ENCODE data around the gene THSD7B. TPM values are rescaled to one million over a fixed set of nuclear protein-coding genes. Genes with fewer than 3 reads are reported as not detected.

The THSD7B gene
- total and polyA plus RNA-seq, 2 experiments from 2014 or later = 0.86 to 3.8 TPM

DNA sequence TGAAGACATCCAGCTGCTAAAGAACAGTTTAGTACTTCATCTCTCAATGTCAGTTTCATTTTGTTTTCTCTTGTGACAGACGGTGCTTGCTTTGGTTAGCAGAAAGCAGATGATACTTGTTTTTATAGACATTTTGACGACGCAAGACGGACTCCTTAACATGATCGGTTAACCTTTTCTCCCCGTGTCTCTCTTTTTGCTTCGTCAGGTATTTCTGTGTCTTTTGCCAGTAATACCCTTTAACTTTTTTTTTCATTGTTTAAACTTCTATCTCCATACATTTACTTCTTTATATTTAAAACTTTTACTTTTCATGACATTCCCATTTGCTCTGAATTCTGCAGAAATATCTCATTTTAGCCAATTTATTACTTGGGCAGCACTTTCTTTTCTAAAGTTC is 57.9 kb downstream of the THSD7B start:
- peaks cover 22% of the 10 kb centered on the region for H3K4me1 Mint-ChIP-seq
- peaks cover 14% of the 10 kb centered on the region; the same call in 1 of the 2 replicates for H3K9me2 ChIP-seq (ENCODE audit: insufficient read depth)
- ATAC-seq = no peak
- H3K4me2 ChIP-seq = no peak overlapping the region
- no peaks in the 10 kb centered on the region for H3K36me3 Mint-ChIP-seq (ENCODE audit: low read depth)
- no peak overlapping the region for H3K4me3 ChIP-seq
- no peaks in the 10 kb centered on the region for H3F3A ChIP-seq (replicated peaks; ENCODE audit: low read depth)
- no peaks in the 10 kb centered on the region for H4K20me1 ChIP-seq (replicated peaks; ENCODE audit: insufficient read depth)
- no peaks in the 10 kb centered on the region for H3K36me3 ChIP-seq (ENCODE audit: insufficient read depth)
- no peak overlapping the region for H3K4me3 Mint-ChIP-seq
- TF ChIP-seq, protein P1, sequence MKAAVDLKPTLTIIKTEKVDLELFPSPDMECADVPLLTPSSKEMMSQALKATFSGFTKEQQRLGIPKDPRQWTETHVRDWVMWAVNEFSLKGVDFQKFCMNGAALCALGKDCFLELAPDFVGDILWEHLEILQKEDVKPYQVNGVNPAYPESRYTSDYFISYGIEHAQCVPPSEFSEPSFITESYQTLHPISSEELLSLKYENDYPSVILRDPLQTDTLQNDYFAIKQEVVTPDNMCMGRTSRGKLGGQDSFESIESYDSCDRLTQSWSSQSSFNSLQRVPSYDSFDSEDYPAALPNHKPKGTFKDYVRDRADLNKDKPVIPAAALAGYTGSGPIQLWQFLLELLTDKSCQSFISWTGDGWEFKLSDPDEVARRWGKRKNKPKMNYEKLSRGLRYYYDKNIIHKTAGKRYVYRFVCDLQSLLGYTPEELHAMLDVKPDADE (IDR thresholded peaks at IDR 0.05) = no peak
- TF ChIP-seq JUNB (IDR thresholded peaks at IDR 0.05; ENCODE audit: unreplicated experiment) (no peak), EZH2 (IDR thresholded peaks at IDR 0.05; ENCODE audit: low read depth, unreplicated experiment) (no peak), EZH2phosphoT487 (IDR thresholded peaks at IDR 0.05; ENCODE audit: unreplicated experiment) (no peak), ZNF114 (CRISPR knock-in tag; IDR thresholded peaks at IDR 0.05) (no peak), CREB1 (CRISPR knock-in tag; IDR thresholded peaks at IDR 0.05; ENCODE audit: low read depth) (no peak)
- TF ChIP-seq, protein P2, sequence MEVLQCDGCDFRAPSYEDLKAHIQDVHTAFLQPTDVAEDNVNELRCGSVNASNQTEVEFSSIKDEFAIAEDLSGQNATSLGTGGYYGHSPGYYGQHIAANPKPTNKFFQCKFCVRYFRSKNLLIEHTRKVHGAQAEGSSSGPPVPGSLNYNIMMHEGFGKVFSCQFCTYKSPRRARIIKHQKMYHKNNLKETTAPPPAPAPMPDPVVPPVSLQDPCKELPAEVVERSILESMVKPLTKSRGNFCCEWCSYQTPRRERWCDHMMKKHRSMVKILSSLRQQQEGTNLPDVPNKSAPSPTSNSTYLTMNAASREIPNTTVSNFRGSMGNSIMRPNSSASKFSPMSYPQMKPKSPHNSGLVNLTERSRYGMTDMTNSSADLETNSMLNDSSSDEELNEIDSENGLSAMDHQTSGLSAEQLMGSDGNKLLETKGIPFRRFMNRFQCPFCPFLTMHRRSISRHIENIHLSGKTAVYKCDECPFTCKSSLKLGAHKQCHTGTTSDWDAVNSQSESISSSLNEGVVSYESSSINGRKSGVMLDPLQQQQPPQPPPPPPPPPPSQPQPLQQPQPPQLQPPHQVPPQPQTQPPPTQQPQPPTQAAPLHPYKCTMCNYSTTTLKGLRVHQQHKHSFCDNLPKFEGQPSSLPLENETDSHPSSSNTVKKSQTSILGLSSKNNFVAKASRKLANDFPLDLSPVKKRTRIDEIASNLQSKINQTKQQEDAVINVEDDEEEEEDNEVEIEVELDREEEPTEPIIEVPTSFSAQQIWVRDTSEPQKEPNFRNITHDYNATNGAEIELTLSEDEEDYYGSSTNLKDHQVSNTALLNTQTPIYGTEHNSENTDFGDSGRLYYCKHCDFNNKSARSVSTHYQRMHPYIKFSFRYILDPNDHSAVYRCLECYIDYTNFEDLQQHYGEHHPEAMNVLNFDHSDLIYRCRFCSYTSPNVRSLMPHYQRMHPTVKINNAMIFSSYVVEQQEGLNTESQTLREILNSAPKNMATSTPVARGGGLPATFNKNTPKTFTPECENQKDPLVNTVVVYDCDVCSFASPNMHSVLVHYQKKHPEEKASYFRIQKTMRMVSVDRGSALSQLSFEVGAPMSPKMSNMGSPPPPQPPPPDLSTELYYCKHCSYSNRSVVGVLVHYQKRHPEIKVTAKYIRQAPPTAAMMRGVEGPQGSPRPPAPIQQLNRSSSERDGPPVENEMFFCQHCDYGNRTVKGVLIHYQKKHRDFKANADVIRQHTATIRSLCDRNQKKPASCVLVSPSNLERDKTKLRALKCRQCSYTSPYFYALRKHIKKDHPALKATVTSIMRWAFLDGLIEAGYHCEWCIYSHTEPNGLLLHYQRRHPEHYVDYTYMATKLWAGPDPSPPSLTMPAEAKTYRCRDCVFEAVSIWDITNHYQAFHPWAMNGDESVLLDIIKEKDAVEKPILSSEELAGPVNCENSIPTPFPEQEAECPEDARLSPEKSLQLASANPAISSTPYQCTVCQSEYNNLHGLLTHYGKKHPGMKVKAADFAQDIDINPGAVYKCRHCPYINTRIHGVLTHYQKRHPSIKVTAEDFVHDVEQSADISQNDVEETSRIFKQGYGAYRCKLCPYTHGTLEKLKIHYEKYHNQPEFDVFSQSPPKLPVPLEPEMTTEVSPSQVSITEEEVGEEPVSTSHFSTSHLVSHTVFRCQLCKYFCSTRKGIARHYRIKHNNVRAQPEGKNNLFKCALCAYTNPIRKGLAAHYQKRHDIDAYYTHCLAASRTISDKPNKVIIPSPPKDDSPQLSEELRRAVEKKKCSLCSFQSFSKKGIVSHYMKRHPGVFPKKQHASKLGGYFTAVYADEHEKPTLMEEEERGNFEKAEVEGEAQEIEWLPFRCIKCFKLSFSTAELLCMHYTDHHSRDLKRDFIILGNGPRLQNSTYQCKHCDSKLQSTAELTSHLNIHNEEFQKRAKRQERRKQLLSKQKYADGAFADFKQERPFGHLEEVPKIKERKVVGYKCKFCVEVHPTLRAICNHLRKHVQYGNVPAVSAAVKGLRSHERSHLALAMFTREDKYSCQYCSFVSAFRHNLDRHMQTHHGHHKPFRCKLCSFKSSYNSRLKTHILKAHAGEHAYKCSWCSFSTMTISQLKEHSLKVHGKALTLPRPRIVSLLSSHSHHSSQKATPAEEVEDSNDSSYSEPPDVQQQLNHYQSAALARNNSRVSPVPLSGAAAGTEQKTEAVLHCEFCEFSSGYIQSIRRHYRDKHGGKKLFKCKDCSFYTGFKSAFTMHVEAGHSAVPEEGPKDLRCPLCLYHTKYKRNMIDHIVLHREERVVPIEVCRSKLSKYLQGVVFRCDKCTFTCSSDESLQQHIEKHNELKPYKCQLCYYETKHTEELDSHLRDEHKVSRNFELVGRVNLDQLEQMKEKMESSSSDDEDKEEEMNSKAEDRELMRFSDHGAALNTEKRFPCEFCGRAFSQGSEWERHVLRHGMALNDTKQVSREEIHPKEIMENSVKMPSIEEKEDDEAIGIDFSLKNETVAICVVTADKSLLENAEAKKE (CRISPR knock-in tag; IDR thresholded peaks at IDR 0.05) = no peak
- TF ChIP-seq, protein P3, sequence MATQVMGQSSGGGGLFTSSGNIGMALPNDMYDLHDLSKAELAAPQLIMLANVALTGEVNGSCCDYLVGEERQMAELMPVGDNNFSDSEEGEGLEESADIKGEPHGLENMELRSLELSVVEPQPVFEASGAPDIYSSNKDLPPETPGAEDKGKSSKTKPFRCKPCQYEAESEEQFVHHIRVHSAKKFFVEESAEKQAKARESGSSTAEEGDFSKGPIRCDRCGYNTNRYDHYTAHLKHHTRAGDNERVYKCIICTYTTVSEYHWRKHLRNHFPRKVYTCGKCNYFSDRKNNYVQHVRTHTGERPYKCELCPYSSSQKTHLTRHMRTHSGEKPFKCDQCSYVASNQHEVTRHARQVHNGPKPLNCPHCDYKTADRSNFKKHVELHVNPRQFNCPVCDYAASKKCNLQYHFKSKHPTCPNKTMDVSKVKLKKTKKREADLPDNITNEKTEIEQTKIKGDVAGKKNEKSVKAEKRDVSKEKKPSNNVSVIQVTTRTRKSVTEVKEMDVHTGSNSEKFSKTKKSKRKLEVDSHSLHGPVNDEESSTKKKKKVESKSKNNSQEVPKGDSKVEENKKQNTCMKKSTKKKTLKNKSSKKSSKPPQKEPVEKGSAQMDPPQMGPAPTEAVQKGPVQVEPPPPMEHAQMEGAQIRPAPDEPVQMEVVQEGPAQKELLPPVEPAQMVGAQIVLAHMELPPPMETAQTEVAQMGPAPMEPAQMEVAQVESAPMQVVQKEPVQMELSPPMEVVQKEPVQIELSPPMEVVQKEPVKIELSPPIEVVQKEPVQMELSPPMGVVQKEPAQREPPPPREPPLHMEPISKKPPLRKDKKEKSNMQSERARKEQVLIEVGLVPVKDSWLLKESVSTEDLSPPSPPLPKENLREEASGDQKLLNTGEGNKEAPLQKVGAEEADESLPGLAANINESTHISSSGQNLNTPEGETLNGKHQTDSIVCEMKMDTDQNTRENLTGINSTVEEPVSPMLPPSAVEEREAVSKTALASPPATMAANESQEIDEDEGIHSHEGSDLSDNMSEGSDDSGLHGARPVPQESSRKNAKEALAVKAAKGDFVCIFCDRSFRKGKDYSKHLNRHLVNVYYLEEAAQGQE (IDR thresholded peaks at IDR 0.05; ENCODE audit: unreplicated experiment) = no peak
- peaks cover 5% of the 10 kb centered on the region; the same call in 1 of the 2 replicates for H3K4me1 ChIP-seq (ENCODE audit: insufficient read depth)
- H3K27ac ChIP-seq (ENCODE audit: low read depth) = no peak overlapping the region
- peaks cover 6% of the 10 kb centered on the region for H3K27me3 Mint-ChIP-seq (ENCODE audit: insufficient read depth, low read depth, poor library complexity)
- H3K27me3 ChIP-seq (ENCODE audit: insufficient read depth) = no peaks in the 10 kb centered on the region
- H2AFZ ChIP-seq = no peak overlapping the region
- H3K9me3 Mint-ChIP-seq = no peaks in the 10 kb centered on the region
- no peaks in the 10 kb centered on the region for H3K79me2 ChIP-seq (replicated peaks; ENCODE audit: insufficient read depth)
- H3K27ac Mint-ChIP-seq = no peak overlapping the region
- no peak for DNase-seq (ENCODE audit: low spot score)
